ENCODE results near the gene TACC2. TPM values are rescaled to one million over a fixed set of nuclear protein-coding genes. Genes with fewer than 3 reads are reported as not detected.
"Not testable (repeated sequence)": the region's sequence is repeated elsewhere in the genome, so short reads cannot be mapped to it uniquely, and the experiment has no call there.

Gene TACC2
- total and polyA plus RNA-seq, 4 donors = 43.3 to 309 (median 127) TPM

GRCh38 chr10:121961456-121961855 is 27.5 kb upstream of the TACC2 start:
- TF ChIP-seq, protein P1, sequence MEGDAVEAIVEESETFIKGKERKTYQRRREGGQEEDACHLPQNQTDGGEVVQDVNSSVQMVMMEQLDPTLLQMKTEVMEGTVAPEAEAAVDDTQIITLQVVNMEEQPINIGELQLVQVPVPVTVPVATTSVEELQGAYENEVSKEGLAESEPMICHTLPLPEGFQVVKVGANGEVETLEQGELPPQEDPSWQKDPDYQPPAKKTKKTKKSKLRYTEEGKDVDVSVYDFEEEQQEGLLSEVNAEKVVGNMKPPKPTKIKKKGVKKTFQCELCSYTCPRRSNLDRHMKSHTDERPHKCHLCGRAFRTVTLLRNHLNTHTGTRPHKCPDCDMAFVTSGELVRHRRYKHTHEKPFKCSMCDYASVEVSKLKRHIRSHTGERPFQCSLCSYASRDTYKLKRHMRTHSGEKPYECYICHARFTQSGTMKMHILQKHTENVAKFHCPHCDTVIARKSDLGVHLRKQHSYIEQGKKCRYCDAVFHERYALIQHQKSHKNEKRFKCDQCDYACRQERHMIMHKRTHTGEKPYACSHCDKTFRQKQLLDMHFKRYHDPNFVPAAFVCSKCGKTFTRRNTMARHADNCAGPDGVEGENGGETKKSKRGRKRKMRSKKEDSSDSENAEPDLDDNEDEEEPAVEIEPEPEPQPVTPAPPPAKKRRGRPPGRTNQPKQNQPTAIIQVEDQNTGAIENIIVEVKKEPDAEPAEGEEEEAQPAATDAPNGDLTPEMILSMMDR (IDR thresholded peaks at IDR 0.05; ENCODE audit: control extremely low read depth, extremely low read depth) = no peak
- peaks cover 13 to 29% (median 18%) of the 10 kb centered on the region in 4 donors for H3K36me3 ChIP-seq (ENCODE audit: control insufficient read depth in 4 of 4, insufficient read depth in 4 of 4, low read length in 4 of 4)
- no peak overlapping the region for H3K9ac ChIP-seq (ENCODE audit: insufficient read depth in 1 of 2, low read length in 2 of 2)
- DNase-seq = no peak
- 90% methylated on average over 2 of the region's 2 CpGs for WGBS, 2 donors
- no peak overlapping the region for H3K27ac ChIP-seq (ENCODE audit: low read depth in 1 of 2, low read length in 1 of 2)
- H3K4me1 ChIP-seq (ENCODE audit: control insufficient read depth in 5 of 5, insufficient read depth in 5 of 5, low read length in 5 of 5) = no peaks in the 10 kb centered on the region
- no peaks in the 10 kb centered on the region for H3K9me3 ChIP-seq (ENCODE audit: control insufficient read depth in 4 of 4, insufficient read depth in 3 of 4, low read length in 3 of 4)
- ATAC-seq (ENCODE audit: insufficient read depth, low FRiP score) = no peak
- no peaks in the 10 kb centered on the region for H3K27me3 ChIP-seq (ENCODE audit: control insufficient read depth in 3 of 3, insufficient read depth in 3 of 3, low read length in 2 of 3)
- no peak overlapping the region for H3K4me3 ChIP-seq

DNA sequence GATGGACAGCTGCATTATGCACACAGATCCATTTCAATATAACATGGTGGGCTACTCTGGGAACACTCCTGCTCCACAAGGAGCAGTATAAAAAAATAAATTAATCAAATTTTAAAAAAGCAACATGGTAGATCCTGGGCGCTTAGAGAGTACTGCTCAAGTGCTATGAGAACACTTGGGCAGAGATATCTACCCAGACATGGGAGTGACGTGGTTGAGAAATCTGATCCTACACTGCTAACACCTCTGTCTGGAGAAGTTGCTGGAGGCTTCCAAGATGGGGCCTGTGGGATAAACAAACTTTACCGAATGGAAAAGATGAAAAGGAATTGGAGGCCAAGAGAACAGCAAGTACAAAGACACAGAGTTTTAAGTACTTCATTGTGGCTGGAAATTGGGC is 23.0 kb upstream of the TACC2 start:
- ATAC-seq (ENCODE audit: insufficient read depth, low FRiP score) (no peak), DNase-seq (no peak)
- no peaks in the 10 kb centered on the region for H3K9me3 ChIP-seq (ENCODE audit: control insufficient read depth in 4 of 4, insufficient read depth in 3 of 4, low read length in 3 of 4)
- TF ChIP-seq, protein P1 (IDR thresholded peaks at IDR 0.05; ENCODE audit: control extremely low read depth, extremely low read depth) = no peak
- H3K4me3 ChIP-seq = no peak overlapping the region
- peaks cover 21 to 39% (median 29%) of the 10 kb centered on the region in 4 donors for H3K36me3 ChIP-seq (ENCODE audit: control insufficient read depth in 4 of 4, insufficient read depth in 4 of 4, low read length in 4 of 4)
- H3K4me1 ChIP-seq (ENCODE audit: control insufficient read depth in 5 of 5, insufficient read depth in 5 of 5, low read length in 5 of 5) = no peaks in the 10 kb centered on the region
- H3K9ac ChIP-seq (ENCODE audit: insufficient read depth in 1 of 2, low read length in 2 of 2) = no peak overlapping the region
- H3K27me3 ChIP-seq (ENCODE audit: control insufficient read depth in 3 of 3, insufficient read depth in 3 of 3, low read length in 2 of 3) = no peaks in the 10 kb centered on the region
- no peak overlapping the region for H3K27ac ChIP-seq (ENCODE audit: low read depth in 1 of 2, low read length in 1 of 2)
- WGBS, 2 donors = 90% methylated on average over 3 of the region's 3 CpGs

DNA sequence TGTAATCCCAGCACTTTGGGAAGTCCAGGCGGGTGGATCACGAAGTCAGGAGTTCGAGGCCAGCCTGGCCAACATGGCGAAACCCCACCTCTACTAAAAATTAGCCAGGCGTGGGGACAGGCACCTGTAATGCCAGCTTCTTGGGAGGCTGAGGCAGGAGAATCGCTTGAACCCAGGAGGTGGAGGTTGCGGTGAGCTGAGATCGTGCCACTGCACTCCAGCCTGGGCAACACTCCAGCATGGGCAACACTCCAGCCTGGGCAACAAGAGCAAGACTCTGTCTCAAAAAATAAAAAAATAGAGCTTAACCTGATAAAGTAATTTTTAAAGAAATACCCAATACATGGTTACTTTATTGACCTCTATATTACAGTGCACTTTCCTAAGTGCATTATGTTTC is 19.9 kb upstream of the TACC2 start:
- not testable (repeated sequence) for H3K9me3 ChIP-seq (ENCODE audit: control insufficient read depth in 4 of 4, insufficient read depth in 3 of 4, low read length in 3 of 4); ATAC-seq (ENCODE audit: insufficient read depth, low FRiP score); DNase-seq; H3K27ac ChIP-seq (ENCODE audit: low read depth in 1 of 2, low read length in 1 of 2); H3K4me3 ChIP-seq; H3K9ac ChIP-seq (ENCODE audit: insufficient read depth in 1 of 2, low read length in 2 of 2); H3K27me3 ChIP-seq (ENCODE audit: control insufficient read depth in 3 of 3, insufficient read depth in 3 of 3, low read length in 2 of 3)
- 79 to 95% methylated on average over 8 of the region's 8 CpGs for WGBS, 2 donors
- Histone ChIP-seq H3K4me1 (ENCODE audit: control insufficient read depth in 5 of 5, insufficient read depth in 5 of 5, low read length in 5 of 5) (peaks cover 3 to 11% (median 6%) of the 10 kb centered on the region in 5 donors), H3K36me3 (ENCODE audit: control insufficient read depth in 4 of 4, insufficient read depth in 4 of 4, low read length in 4 of 4) (peaks cover 26 to 34% (median 30%) of the 10 kb centered on the region in 4 donors)

DNA sequence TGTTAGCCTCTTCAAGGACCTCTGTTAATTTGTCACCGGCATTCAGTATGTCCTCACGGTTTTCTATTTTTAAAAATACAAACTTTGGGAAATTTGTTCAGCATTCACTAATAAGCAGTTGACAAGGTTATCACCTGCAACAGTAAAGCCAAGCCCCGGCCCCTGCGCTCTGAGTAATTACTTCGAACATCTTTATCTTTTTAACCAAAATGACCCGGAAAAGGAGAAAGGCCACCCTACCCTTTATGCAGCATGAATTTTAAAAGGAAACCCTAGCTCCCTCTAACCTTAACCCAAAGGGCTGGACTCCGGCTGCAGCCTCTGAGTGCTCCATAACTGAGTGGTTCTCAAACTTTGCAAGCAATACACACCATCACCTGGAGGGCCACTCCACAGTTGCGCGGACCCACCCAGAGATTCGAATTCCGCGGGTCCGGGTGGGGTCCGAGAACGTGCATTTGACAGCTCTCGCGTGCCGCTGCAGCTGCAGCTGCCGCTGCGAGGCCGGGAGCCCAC is 14.9 kb upstream of the TACC2 start:
- 10 to 13% methylated on average over 21 of the region's 21 CpGs for WGBS, 2 donors
- no peak for ATAC-seq (ENCODE audit: insufficient read depth, low FRiP score)
- DNase-seq = no peak

More for the DNA sequence above, 14.9 kb upstream of the TACC2 start:
- Histone ChIP-seq H3K9ac (ENCODE audit: insufficient read depth in 1 of 2, low read length in 2 of 2) (peak overlapping the region; percentile 55 to 61), H3K27me3 (ENCODE audit: control insufficient read depth in 3 of 3, insufficient read depth in 3 of 3, low read length in 2 of 3) (no peaks in the 10 kb centered on the region), H3K9me3 (ENCODE audit: control insufficient read depth in 4 of 4, insufficient read depth in 3 of 4, low read length in 3 of 4) (no peaks in the 10 kb centered on the region), H3K36me3 (ENCODE audit: control insufficient read depth in 4 of 4, insufficient read depth in 4 of 4, low read length in 4 of 4) (peaks cover 2 to 10% (median 8%) of the 10 kb centered on the region in 4 donors), H3K4me3 (peak overlapping the region; percentile 70), H3K4me1 (ENCODE audit: control insufficient read depth in 5 of 5, insufficient read depth in 5 of 5, low read length in 5 of 5) (peaks cover 6 to 12% (median 6%) of the 10 kb centered on the region in 5 donors), H3K27ac (ENCODE audit: low read depth in 1 of 2, low read length in 1 of 2) (peak overlapping the region; percentile 92 to 99)
- TF ChIP-seq, protein P1 (IDR thresholded peaks at IDR 0.05; ENCODE audit: control extremely low read depth, extremely low read depth) = no peak

All from lung (tissue), 12 donors.